ENCODE data around the gene SOX4.

Gene SOX4

DNA sequence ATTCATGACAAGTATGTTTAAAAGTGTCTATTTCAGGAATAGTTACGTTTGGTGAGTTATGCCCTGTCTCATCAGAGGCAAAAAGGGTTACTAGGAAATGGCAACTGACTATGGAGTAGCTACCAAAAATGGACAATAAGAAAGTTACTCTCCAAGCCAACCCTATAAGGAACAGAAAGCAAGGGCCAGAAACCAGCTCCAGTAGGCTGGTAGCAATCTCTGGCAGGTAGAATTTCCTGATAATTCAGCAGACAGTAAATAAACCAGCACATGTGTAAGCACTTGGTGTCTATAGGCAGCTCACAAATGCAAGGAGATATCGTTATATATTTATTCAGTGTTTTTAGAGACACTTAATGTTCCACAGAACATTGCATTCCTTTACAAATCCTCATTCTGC is 20.3 kb downstream of the SOX4 start:
- no peak for DNase-seq (ENCODE audit: low read depth)

DNA sequence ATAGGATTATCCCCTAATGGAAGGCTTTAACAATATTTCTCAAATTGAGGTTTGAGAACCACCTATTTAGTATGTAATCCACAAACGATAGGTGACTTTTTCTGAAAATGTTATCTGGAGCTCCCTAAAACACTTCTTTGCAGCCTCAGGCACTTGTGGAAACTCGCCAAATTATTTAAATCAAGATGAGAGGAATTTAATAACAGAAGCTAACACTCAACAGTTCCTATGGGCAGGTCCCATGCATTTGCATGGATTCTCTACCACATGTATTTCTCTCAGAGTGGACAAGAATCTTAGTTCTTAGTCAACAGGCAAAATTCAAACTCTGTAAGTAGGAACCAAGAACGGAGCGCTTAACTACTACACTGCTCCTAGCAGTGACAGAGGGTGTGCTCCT is 20.7 kb downstream of the SOX4 start:
- no peak for DNase-seq (ENCODE audit: low read depth)

GRCh38 chr6:21615504-21615903 is 22.0 kb downstream of the SOX4 start:
- DNase-seq (ENCODE audit: low read depth): no peak

DNA sequence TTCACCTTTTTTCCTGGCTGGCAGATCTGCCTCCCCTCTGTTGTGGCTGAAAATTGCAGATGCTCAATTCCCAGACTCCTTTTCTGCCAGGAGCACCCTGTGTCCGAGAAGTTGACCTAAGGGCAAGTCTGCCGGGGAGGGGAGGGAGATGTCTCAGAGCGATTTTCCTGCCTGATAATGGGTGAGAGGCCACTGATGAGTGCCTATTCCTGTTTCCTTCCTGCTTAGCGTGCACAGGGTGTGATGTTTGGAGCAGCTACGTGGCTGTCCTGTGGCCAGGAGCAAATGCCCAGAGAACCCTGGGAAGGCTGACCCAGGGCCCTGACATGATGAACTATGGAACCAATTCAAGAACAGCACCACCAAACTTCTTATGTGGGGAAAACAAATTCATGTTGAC is 22.5 kb downstream of the SOX4 start:
- no peak for DNase-seq (ENCODE audit: low read depth)

GRCh38 chr6:21625642-21626041 is 32.1 kb downstream of the SOX4 start:
- DNase-seq (ENCODE audit: low read depth): no peak

GRCh38 chr6:21626756-21627155 is 33.2 kb downstream of the SOX4 start:
- DNase-seq (ENCODE audit: low read depth): no peak

- no peak for DNase-seq (ENCODE audit: low read depth)
Measured at GRCh38 chr6:21628160-21628559, 34.6 kb downstream of the SOX4 start.

DNA sequence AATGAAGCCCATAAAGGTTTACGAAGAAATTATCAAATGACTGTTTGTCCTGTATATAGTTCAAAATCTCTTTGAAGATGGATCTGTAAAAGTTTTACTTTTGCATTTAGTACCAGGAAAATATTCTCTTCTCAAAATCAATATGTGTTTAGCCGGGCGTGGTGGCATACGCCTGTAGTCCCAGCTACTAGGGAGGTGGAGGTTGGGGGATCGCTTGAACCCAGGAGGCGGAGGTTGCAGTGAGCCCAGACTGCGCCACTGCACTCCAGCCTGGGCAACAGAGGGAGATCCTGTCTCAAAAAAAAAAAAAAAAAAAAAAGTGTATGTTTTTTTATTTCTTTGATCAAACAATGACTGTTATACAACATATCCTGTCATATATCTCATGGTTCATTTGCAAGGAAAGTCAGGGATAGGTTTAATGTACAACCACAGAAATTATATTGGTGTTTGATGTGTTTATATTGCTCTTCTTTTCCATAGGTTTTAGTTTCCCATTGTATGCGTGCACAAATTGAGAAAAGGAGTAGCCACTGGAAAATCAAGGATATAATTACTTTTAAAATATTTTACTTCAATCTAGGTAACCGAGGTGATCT is 40.1 kb downstream of the SOX4 start:
- no peak for DNase-seq (ENCODE audit: low read depth)

GRCh38 chr6:21634582-21634981 is 41.0 kb downstream of the SOX4 start:
- peak; percentile 74 for DNase-seq (ENCODE audit: low read depth)

DNA sequence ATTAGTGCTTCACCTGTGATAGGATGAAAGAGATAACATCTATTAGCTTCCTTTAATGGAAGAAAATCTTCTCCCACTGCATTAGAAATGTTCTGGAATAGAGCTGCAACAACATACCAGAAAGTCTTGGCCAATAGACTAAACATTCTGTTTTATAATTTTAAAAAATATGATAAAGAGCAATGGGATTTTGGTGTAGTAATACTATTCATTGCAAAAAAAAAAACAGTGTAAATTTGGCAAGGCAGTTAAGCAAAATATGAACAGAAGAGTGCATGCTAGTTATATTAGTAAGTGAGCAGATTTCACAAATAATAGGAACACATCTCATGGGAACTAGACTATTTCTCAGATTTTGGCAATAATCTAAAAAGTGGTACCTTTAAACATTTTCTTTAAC is 43.3 kb downstream of the SOX4 start:
- DNase-seq (ENCODE audit: low read depth): no peak

GRCh38 chr6:21639316-21639715 is 45.8 kb downstream of the SOX4 start:
- DNase-seq (ENCODE audit: low read depth): no peak

Measured in GM04504 (cell line).